ENCODE measurements around the gene DDB1. TPM values are rescaled to one million over a fixed set of nuclear protein-coding genes. Genes with fewer than 3 reads are reported as not detected.

The DDB1 gene
- polyA plus RNA-seq, 4 donors, result 160 to 225 (median 204) TPM

GRCh38 chr11:61337706-61338470 is 5.0 kb upstream of the DDB1 start:
- no peak for DNase-seq (ENCODE audit: low read depth in 4 of 4, low spot score in 3 of 4)

DNA sequence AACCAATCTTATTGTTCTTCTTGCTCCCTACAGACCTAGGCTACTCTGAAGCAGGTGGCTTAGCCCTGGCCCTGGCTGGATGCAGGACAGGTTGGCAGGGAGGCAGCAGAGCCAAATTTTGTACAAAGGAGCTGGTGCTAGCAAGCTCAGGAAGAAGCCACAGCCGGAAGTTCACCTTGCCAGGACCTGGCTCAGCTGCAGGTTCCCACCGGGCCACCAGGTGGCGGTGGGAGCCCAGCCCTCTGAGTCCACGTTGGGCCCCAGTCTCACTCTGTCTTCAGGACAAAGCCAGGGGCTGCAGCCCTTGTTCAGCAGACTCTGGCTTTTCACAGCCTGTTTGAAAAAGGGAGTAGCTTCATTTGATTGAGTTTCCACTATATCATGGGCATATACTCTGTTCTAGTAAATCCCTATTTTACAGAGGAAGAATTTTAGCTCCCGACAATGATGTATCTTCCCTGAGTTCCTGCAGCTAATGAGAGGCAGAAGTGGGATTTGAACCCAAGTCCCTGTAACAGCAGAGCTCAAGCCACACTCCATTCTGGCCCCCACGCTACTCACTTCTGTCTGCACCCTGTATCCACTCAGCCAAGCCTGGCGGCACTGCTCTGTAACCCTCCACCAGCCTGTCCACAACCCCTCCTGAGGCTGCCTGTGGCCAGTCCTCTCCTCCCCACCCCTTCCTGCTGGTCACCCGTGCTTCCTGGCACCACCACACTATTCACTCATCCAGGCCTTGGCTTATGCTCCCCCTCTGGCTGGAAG is 3.4 kb upstream of the DDB1 start:
- peak; percentile 47 to 63 (median 58) for DNase-seq (ENCODE audit: low read depth in 4 of 4, low spot score in 3 of 4)

DNA sequence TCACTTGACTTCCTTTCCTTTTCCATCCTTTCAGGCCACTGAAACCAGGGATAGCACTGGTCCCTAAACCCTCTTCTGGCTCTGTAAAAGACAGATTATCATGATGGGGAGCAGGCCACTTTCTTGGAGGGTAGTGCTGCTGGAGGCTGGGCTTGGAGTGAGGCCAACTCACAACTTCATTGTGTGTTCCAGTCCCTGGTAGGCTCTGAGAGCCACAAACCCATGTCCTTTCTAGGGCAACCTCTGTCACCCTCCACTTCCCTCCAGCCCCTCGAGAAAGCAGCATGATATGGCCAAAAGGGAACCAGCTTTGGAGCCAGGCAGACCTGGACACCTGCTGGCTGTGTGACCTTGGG is 2.4 kb upstream of the DDB1 start:
- DNase-seq (ENCODE audit: low read depth in 4 of 4, low spot score in 3 of 4), result no peak

DNA sequence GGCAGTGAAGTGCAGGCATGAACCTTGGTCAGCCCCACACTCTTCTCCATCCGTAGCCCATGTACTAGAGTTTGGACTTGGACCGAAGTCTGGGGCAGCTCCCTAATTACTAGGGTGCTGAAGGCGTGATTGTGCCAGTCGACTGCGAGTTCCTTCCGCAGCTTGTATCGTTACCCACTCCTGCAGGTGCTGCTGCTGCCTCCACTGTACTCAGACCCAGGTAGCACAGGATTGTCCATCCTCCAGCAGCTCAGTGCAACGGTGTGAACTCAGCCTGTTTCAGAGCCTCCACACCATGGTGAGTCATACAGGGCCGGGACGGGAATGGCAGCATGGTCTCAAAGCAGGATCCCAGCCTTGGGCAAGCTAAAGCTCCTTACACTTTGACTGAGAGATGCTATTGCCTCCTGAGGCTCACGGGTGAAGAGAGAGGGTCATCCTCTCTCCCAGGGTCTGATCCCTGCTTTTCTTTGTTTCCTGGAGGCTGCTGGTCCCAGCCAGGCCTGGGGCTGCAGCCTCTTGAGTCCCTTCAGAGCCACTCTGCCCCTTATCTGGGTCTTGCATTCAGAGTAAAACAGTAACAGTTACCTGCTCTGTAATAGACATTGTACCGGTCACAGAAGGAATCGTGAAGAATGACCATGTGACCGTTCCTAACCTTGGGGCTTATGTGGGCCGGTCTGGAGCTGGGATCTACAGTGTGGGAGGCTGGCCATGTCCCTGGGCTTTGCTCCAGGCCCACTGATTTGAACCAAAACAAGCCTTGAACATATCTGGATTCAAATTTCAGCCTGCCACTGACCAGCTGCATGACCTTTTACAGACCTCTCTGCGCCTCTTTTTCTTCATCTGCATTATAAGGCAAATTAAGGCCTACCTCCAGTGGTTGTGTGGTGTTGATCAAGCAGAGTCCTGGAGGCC is 1.8 kb upstream of the DDB1 start:
- DNase-seq (ENCODE audit: low read depth in 4 of 4, low spot score in 3 of 4), result no peak

DNA sequence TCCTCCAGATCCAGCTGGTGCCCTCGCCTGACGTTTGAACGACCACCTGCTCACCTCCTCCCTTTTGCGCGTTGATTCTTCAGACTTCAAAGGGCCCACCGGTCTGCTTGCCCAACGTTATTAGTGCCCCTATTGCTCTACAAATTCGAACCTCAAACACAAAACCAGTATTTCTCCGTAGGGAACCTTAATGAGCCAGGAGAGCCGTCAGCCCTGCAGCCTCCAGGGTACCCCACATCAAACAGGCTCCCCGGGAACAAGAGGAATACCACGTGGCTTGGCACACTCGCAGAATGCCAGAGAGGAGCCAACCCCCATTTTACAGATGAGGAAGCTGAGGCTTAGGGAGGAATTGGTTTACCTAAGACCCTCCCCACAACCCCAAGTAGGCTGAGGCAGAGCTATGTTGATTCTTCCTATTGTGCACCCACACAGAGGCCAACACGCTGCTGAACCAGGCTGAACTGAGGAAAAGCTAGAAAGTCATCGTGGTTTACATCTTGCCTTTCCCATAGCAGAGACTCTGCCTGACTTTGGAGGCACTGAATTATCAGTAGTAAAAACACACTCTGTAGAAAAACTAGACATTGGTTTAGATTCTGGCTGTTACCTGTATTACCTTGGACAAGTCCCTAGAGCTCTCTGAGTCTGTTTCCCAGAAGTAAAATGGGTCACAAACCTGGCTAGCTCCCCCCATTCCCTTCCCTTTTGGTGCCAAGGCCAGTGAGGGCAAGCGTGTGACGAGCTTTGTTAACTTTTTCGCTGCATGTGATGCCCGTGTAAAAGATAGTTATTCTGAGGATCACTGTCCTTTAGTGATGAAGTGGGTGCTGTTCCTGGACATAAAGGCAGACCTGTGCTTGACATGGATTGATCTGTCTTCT is 887 bp upstream of the DDB1 start:
- no peak for DNase-seq (ENCODE audit: low read depth in 4 of 4, low spot score in 3 of 4)

- no peak for DNase-seq (ENCODE audit: low read depth in 4 of 4, low spot score in 3 of 4)
Measured at GRCh38 chr11:61332281-61332796, 566 bp downstream of the DDB1 start.

- no peak for DNase-seq (ENCODE audit: low read depth in 4 of 4, low spot score in 3 of 4)
Measured at GRCh38 chr11:61331651-61332050, 1.3 kb downstream of the DDB1 start.

- DNase-seq (ENCODE audit: low read depth in 4 of 4, low spot score in 3 of 4), result no peak
Measured at GRCh38 chr11:61329871-61330270, 3.0 kb downstream of the DDB1 start.

DNA sequence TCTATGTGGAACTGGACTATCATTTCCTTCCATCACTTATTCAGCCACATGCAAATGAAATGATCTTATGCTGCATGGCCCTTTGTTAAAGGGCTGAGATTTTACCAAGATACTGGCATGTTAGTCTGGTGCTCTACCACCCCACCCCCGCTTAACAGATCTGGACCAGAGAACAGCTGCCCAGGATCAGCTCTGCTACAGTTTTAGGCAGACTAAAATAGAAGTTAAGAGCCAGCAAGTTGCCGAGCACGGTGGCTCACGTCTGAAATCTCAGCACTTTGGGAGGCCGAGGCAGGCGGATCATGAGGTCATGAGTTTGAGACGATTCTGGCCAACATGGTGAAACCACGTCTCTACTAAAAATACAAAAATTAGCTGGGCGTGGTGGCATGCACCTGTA is 4.6 kb downstream of the DDB1 start:
- no peak for DNase-seq (ENCODE audit: low read depth in 4 of 4, low spot score in 3 of 4)

DNA sequence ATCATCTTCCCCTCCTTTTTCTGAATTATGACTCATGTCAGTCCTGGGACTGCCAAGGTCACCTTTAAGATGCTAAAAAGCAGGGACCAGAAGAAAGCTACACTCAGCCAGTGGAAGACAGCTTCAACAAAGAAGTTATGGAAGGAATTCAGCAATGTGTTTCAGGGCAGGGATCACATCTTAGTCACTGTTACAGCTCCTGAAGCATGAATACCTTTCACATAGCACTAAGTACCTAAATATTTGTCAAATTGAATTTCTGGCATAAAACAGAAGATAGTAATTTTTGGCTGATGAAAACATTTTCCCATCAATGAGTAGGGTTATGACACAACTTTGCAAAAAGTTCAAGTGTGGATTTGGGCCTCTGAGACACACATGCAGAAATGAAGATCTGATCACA is 5.2 kb downstream of the DDB1 start:
- DNase-seq (ENCODE audit: low read depth in 4 of 4, low spot score in 3 of 4), result no peak

DNA sequence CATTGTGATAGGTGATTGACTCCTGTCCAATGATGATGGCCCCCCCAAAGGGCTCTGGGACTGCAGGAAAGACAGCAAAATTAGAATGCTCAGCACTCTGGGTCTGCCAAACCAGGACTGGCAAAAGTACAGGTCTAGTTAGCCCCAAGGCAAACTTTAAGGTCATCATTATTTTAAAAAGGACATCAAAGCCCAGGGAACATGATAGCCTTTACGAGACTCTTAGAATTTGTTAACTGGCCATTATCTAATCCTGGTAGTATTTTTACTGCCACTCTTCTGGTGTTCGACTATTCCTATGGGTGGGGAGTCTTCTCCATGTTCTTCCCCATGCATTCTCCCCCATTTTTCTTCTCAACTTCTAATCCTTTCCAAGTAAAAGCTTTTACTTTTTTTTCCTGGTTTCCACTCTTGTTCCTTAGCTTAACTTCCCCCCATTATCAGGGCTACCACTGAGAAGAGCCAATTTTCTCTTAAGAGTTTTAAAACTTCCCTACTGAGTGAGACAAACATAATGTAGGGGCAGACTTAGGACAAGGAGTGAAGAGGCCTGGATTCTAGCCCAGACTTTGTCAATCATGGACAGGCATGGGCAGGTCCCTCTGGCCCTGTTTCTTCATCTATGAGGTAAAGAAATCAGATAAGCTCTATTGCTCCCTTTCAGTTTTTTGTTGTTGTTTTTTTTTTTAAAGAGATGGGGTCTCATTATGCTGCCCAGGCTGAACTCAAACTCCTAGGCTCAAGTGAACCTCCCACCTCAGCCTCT is 7.1 kb downstream of the DDB1 start:
- DNase-seq (ENCODE audit: low read depth in 4 of 4, low spot score in 3 of 4), result no peak

- DNase-seq (ENCODE audit: low read depth in 4 of 4, low spot score in 3 of 4), result no peak
Measured at GRCh38 chr11:61315260-61315659, 17.6 kb downstream of the DDB1 start.

DNA sequence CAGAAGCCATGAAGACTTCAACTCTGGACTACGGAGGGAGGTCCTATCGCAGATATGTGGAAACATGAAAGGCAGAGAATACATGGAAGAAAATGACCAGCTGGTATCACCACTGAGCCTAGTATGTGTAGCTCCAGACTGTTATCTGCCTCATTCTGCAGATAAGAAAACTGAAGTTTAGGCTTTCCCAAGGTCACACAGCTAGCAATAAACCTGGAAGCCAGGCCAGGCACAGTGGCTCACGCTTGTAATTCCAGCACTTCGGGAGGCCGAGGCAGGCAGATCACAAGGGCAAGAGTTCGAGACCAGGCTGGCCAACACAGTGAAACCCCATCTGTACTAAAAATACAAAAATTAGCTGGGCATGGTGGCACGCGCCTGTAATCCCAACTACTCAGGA is 22.2 kb downstream of the DDB1 start:
- DNase-seq (ENCODE audit: low read depth in 4 of 4, low spot score in 3 of 4), result no peak

DNA sequence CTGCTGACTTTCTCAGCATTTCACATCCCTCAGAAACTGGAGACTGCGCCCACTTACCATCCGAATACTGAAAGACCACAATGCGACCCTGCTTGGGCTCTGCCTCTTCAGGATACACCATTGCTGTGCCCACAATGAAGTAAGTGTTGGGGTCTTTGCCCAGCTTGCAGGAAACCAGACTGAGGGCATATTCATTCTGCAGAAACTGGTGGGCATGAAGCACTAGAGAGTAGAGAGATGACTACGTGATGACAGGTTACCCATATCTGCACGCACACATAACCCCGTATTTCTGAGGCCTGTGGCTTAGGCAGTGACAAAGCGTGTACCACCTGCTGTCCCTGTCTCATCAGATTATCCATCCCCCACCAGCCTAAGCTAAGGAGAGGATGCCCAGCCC is 23.2 kb downstream of the DDB1 start:
- DNase-seq (ENCODE audit: low read depth in 4 of 4, low spot score in 3 of 4), result no peak

GRCh38 chr11:61309141-61309540 is 23.8 kb downstream of the DDB1 start:
- no peak for DNase-seq (ENCODE audit: low read depth in 4 of 4, low spot score in 3 of 4)

GRCh38 chr11:61307354-61307753 is 25.6 kb downstream of the DDB1 start:
- no peak for DNase-seq (ENCODE audit: low read depth in 4 of 4, low spot score in 3 of 4)

DNA sequence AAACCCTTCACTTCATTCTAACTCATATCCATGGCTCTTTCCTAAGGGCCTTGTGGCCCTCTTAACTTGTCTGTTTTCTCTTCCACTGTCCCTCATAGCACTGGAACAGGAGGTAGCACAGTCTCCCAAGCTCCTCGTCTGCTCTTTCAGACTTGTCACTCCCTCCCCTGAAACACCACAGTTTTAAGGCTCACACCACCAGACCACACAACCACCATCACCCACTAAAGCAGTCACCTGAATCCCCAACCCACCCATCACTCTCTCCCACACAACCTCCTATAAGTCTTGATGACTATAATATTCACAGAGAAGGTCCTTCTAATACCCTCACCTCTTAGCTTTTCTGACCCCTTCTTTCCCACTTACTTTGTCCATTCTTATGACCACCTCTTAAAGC is 26.7 kb downstream of the DDB1 start:
- no peak for DNase-seq (ENCODE audit: low read depth in 4 of 4, low spot score in 3 of 4)

- no peak for DNase-seq (ENCODE audit: low read depth in 4 of 4, low spot score in 3 of 4)
Measured at GRCh38 chr11:61305417-61305816, 27.5 kb downstream of the DDB1 start.

DNA sequence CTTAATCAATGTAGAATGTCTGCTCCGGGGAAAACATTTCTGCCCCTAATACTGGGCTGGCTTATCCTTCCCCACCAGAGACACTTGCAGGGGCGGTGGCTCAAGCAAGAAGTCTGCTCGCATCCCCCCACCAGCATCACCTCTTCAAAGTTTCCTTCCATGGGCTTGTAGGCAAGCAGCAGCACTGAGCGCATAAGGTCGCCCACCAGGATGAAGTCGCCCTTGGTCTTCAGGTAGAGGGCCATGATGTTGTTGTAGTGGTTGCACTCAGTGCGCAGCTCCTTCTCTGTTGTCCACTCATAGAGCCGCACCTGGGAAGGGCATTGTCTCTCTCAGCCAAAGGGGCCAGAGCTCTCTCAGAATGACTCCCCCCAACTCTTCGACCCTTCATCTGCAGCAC is 29.2 kb downstream of the DDB1 start:
- DNase-seq (ENCODE audit: low read depth in 4 of 4, low spot score in 3 of 4), result no peak

Data from left renal pelvis (tissue), 4 donors.